K562 (cell line): ENCODE measurements around the gene SLAMF9. TPM values are rescaled to one million over a fixed set of nuclear protein-coding genes. Genes with fewer than 3 reads are reported as not detected.
A peak's percentile ranks its signal among the peaks of the same experiment; 100 is the strongest.

Source experiments
- PHF8 ChIP-seq: fragments of 200-600 bp; sonication (generic); IDR thresholded peaks from 2 replicates; pipeline ENCODE4 v1.6.1; 2012; ENCODE audit warnings: mixed run types, mild to moderate bottlenecking, inconsistent platforms, low read length, moderate library complexity, borderline replicate concordance
- polyA plus RNA-seq, 8 experiments: library from polyadenylated mRNA; depleted of rRNA in 4 of 8; stranded (reverse) in 5 of 8; unstranded in 3 of 8; fragments of >200 nt; fragmentation: Nextera tagmentation in 2 of 8; fragmentation: Illumina TruSeq in 1 of 8; extraction: Ambion mirVana in 2 of 8; extraction: Trizol in 1 of 8; gene quantifications; 2 replicates each; pipeline versions ENCODE4 v1.2.1 to v1.2.3, GENCODE V29; 2011 to 2014; ENCODE audit warnings: inconsistent platforms in 1 of 8, missing spikeins in 1 of 8
- total RNA-seq, 7 experiments: library from RNA; depleted of rRNA in 6 of 7; stranded (reverse); fragments of >200 nt in 6 of 7; fragmentation: Illumina TruSeq in 2 of 7; extraction: Trizol in 2 of 7; gene quantifications; 2 replicates each; pipeline versions ENCODE4 v1.2.1 to v1.2.3, GENCODE V29; 2011 to 2021; ENCODE audit warnings: low replicate concordance in 1 of 7
- TF ChIP-seq, protein P1 (sequence below), 2 experiments: fragments of 450-650 bp; formaldehyde crosslinking in 1 of 2; IDR thresholded peaks; 2 replicates each; pipeline versions ENCODE4 v1.4.0 to v1.6.1; 2014 to 2020; ENCODE audit warnings: mild to moderate bottlenecking in 2 of 2, borderline replicate concordance in 1 of 2, low read depth in 1 of 2

The SLAMF9 gene
- total and polyA plus RNA-seq, 9 of the 15 experiments (the other 6 are each of a cell fraction or from before 2014, with no cell fraction given): 0.13 to 0.21 TPM; not detected in 7

GRCh38 chr1:159922511-159923202 lies 31.4 kb downstream of the SLAMF9 start (continued):
- TF ChIP-seq, protein P1, sequence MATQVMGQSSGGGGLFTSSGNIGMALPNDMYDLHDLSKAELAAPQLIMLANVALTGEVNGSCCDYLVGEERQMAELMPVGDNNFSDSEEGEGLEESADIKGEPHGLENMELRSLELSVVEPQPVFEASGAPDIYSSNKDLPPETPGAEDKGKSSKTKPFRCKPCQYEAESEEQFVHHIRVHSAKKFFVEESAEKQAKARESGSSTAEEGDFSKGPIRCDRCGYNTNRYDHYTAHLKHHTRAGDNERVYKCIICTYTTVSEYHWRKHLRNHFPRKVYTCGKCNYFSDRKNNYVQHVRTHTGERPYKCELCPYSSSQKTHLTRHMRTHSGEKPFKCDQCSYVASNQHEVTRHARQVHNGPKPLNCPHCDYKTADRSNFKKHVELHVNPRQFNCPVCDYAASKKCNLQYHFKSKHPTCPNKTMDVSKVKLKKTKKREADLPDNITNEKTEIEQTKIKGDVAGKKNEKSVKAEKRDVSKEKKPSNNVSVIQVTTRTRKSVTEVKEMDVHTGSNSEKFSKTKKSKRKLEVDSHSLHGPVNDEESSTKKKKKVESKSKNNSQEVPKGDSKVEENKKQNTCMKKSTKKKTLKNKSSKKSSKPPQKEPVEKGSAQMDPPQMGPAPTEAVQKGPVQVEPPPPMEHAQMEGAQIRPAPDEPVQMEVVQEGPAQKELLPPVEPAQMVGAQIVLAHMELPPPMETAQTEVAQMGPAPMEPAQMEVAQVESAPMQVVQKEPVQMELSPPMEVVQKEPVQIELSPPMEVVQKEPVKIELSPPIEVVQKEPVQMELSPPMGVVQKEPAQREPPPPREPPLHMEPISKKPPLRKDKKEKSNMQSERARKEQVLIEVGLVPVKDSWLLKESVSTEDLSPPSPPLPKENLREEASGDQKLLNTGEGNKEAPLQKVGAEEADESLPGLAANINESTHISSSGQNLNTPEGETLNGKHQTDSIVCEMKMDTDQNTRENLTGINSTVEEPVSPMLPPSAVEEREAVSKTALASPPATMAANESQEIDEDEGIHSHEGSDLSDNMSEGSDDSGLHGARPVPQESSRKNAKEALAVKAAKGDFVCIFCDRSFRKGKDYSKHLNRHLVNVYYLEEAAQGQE (IDR thresholded peaks at IDR 0.05; ENCODE audit: borderline replicate concordance): peak; percentile 20; the same call in 1 of the 2 replicates
- TF ChIP-seq, protein P1 (CRISPR knock-in tag; IDR thresholded peaks at IDR 0.05; ENCODE audit: low read depth): no peak
- TF ChIP-seq PHF8: 0 out of 2 replicates have a peak, but pooled peaks have one; percentile 11
